ENCODE results near the gene SCUBE2.

The SCUBE2 gene

DNA sequence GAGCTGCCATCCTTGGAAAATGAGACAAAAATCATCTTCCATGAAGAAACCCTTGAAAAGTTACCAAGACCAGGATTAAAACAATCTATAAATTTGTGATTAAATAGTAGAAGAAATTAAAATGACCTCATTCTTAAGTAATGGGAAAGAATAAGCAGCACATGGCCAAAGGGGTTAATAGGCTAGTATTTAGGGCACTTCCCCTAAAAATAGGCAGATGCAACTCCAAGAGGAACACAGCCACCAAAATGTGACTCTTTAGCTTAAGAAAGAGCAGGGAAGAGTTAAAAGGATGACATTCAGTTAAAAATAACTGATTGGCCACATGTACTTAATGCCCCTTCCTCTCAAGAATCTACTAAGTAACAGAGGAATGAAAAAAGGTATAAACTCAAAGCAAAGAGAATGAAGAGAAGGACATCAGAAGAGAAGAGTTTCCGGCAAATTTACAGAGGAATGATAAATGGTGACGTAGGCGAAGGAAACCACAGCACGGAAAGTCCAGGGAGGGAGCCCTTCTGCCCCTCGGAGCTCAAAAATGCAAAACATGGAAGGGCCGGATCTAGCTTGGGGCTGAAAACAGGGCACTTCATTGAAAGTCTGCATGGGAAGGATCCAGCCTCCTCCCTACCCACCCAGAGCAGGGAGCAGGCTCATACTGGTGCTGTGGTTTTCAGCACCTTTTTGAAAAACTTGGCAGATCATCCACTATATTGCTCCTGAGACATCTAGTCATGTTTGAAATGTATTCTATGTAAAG, 17.8 kb downstream of the SCUBE2 start:
- no peak for DNase-seq

DNA sequence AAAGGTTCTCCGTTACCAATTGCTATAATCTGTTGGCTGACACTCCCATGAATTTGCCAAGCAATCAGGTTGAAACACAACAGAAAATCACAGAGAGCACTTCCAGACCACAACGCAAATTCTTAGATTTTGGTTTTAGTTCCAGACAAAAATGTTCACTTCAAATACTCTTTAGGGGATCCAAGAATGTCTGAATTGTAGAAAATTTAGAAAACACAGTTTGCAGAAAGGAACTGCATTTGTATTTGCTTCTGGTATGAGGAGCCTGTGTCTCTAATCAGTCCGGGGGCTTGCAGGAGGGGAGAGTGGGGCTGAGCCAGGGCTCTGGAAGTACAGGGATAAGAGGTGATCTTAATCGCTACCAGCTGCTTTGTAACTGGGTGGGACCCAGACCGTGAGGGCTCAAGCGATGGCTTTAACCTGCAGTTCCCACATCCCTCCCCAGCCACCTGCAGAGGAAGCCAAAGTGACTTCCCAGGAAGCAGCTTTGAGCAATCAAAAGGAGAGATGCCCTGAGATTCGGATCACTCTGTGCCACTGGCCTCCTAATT, 18.7 kb downstream of the SCUBE2 start:
- DNase-seq: no peak

DNA sequence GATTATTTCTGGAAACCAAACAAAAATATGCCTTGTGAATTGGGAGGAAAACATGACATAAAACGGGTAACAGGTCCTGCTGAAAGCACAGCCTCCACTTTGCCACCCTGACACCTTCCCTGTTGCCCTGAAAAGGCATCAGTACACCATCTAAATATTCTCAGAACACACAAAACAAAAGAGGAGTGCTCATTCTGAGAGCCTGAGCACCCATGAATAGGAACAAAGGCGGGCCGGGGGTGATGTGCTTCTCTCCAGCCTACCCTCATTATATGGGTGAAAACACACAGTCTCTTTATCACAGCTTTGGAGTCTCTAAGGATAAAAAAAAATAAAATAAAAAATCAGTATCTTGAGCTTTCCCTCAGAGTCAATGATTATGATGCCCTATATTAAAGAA, 19.7 kb downstream of the SCUBE2 start:
- no peak for DNase-seq

DNA sequence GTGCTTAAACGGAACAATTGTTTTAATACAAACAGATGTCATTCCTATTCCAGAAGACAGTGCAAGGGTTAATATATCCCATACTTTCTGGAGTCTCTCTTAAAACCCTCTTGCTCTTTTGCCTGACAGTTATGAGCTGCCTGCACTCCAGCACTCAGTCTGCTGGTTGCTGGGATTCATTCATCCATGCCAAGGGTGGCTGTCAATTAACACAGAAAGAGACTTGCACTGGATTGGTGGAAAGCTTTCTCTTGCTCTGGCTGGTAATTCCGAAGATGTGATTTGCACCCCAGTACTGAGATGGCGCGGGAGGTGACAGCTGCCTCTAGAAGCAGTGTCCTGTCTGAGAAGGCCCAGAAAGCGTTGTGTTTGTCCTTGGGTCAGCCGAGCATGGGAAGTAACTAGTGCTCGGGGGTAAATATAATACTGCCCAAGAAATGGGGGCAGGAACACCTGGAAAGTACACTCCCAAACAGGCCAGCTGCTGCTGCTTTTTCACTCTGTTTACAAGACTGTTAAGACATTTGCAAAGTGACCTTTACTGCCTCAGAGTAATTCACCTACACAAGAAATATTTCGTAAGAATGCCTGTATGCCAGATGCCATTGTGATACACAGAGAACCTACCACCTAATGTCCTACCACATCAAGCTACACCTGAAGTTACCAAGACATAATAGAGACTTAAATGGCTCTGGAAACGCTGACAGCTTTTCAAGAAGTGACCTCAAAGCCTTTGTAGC, 20.5 kb downstream of the SCUBE2 start:
- DNase-seq: no peak

DNA sequence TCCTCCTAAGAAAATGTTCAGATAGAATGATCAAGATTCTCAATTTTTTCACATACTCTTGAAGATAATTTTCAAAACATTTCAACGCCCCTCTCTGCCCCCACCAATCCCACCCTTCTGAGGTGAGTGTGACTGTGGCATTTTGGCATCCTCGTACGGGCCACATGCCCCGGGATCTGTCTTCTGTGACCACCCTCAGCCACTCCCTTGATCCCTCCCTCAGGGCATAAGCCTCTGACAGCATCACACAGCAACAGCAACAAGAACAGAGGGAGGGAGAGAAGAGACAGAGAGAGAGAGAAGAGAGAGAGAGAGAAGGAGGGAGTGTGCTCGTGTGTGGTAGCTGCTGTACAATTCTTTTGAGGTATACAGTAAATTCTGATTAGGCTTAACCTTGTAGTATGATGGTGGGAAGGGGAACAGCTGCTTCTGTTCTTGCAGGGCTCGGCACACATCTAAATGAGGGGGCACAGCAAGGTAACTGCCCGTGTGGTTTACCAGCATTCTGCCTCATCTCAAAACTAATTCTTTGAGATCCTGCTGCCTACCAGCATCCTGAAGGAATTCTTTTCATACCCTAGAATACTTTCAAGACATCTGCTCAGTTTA, 21.4 kb downstream of the SCUBE2 start:
- no peak for DNase-seq

DNA sequence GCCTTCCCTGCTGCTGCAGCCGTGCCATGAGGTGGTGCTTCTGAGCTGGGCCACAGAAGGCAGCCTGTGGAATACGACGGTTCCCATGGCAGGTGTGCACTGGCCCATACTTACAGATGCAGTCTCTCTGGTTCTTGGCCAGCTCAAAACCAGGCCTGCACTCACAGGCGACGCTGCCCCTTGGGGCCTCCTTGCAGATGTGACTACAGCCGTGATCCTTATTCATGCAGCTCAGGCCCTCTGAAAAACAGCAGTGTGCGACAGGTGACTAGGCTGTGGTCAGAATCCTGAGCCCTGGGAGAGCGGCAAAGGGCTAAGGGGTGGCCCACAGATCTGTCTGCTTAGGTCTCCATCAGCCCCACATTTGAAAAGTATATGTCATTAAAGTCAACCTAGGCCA, 22.1 kb downstream of the SCUBE2 start:
- DNase-seq: no peak

DNA sequence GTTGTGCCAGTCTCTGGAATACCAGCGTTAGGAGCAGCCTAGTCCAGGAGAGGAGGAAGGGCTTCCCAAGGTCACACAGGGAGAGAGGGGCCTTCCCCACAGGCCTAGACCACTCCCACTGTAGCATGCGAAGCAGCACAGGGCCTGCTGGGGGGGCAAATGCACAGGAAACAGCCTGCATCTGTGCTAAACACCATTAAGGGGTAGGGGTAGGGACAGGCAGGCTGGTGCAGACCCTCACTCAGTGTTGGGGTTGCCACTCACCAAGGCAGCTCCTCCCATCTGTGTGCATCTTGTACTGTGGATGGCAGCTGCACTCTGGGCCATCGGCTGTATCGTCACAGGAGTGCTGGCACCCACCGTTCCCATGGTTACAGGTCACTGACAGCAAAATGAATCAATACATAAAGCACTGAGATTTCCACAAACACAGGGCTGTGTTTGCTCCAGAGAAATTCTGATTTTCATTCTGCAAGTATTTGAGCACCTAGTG, 24.9 kb downstream of the SCUBE2 start:
- peak; percentile 39 for DNase-seq

DNA sequence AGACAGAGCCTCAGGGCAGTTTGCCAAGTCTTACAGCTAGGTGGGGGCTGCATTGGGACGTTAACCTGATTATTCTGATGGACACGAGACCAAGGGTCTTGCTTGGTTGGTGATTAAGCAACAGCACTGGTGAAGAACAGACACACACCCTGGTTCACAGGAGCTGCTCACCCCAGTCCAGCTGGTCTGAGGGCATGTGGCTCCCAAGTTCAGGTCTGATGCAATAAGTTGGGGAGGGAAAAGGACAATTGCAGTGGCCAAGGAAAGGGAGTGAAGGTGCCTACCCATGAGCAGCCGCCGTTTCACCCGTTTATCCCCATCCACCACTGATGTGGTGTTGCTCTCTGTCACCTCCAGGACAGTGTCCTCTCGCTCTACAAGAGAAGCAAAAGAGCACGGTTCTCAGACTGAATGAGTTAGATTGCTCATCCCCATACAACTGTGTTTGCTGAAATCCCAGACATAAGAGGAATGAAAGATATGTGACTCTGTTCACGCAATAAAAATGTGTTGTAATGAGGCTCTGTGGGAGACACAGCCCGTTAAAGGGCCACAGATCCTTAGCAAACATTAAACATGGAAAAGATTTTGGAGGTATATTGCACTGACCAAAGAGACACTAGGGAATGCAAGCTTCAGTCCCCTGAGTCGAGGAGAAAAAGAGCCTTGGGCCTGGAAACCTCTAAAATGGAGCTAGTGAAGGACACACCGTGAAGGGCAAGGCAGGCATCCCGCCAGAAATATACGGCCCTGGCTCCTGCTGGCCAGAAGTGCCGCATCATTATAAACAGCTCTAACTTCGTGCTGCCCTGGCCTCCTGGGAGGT, 25.6 kb downstream of the SCUBE2 start:
- DNase-seq: no peak

DNA sequence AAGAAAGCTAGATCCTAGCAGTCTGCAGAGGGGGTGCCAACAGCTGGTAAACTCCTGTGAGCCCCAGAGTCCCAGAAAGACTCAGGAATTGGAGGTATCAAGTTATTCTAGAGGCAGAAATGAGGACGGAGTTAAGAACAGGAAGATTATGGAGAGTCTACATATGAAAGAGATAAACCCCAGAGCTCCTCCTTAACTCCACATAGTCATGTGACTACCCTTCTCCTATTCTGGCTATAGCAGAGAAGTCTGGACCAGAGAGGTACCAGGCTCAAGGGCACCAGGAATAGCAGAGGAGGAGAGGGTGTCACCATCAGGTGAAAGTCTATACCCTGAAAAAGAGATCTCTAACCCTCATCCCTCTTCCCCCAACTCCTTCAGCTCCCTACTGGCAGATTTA, 29.6 kb downstream of the SCUBE2 start:
- DNase-seq: no peak

DNA sequence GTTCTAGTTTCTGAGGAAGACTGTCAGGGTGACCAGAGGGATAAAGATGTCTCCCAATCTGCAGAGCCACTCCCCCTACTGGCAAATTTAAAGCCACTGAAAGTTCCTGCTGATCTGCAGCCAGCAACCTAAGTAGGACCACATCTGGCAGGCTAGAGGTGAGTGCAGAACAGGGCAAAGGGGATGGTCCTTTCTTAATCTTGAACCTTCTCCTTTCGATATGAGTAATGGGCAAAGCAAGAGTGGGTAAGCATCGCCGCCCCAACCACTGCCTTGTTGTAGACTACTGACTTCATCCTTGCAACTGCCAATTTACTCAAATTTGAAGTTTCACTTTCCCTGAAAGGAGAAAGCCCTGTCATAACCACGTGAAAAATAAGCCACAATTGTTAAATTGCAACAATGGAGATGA, 30.7 kb downstream of the SCUBE2 start:
- DNase-seq: no peak

DNA sequence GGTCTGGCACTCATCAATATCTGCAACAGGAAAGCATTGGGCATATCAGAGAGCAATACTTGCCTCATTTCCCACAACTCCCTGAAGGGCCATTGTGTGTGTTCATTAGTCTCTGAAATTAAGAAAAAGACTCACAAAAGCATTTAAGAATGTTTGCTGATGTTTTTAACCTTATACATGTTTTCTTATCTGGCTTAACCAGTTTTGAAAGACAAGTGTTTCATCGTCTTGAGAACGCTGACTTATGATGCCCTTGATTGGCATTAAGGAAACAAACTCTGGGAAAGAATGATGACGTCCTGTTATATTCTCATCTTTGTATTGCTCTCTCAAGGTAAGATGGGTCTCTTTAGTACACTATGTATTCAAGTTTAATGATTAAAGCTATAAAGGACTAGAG, 32.0 kb downstream of the SCUBE2 start:
- no peak for DNase-seq

DNA sequence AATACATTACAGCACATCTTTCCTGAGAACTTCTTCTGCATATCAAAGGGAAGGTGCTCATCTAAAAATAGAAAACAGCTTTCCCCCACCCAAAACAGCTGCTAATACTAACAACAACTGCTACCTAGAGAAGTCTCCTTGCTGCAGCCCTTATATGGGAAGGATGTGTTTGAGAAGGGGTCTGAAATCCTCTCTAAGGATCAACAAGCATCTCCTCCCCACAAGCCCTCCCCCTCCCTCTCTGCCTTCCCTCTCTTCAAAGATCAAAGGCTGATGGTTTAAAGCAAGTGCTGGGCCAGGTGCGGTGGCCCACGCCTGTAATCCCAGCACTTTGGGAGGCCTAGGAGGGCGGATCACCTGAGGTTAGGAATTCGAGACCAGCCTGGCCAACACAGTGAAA, 33.5 kb downstream of the SCUBE2 start:
- DNase-seq: no peak

DNA sequence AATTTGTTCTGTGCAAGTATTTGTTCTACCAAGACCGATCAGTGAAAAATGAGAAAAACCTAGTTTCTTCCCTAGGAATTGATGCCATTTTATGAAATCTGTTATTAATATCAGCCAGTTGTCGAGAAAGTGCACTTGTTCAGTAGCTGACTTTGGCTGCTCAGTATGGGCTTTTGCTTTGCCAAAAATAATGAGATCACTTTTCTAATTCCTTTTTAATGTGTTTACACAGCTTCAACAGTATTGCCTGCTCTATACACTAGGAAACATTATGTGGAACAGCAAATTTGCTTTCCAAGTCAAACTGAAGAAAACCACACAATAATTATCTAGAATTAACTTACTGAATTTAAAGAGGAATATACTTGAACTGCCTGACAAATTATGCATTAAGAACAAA, 34.4 kb downstream of the SCUBE2 start:
- DNase-seq: no peak

DNA sequence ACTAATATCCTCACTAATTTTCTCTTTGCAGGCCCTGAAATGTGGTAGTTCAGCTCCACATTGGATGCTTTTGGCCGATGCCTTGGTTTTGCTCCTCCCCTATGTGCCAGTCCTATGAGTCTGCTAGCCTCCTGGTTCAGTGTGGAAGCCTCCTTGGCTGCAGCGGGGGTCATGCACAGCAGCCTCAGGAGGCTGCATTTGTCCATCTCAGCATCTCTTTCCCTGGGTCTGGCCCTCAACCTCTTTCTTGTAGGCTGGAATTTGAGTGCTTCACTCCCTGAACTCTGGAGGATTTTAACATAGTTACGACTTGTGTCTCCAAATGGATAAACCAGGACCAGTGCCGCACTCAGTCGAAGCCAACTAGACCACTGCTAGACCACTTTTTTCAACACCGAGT, 34.9 kb downstream of the SCUBE2 start:
- DNase-seq: no peak

DNA sequence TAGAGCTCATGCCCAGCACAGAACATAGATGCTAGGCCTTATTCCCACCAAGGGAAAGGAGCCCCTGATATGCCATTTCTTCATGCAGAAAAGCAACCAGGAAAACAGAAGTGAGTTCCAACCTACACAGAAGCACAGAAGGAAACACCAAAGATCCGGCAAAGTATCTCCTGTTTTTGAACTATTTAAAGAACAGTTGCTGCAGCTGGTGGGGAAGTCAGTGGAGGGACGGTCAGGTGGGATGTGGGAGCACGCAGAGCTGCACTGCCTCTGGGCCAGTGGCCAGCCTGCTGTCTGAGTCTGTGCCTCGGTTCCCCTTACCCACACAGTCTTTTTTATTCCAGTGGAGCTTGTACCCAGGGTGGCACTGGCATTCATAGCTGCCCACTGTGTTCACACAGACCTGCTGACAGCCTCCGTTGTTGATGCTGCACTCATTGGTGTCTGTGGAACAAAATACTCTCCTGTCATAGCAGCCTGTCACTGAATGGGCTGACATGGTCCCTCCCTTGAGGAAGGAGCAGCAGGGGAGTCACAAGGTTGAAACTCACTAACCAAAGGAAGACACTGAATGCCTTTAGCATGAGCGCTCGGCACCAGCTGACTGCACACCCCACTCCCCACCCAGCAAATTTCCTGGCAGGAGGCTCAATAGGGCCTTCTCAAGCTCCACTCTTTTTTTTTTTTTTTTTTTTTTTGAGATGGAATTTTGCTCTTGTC, 37.9 kb downstream of the SCUBE2 start:
- no peak for DNase-seq

DNA sequence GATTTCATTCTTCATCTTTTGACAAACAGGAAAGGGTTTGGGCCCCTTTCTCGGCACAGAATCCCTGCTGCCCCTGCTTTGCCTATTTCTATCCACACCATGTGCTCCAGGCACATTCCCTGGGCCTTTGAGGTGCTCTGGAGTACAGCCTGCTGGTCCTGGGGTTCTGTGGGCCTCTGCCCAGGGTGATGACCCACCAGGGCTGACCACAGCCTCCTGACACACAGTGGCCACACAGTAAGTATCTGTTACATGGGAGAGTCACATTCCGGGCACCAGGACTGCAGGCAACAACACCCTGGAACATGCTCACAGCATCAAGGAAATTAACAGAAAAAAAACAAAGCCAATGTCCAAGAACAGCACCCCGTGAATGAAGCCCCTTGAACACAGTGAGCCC, 39.1 kb downstream of the SCUBE2 start:
- DNase-seq: no peak

DNA sequence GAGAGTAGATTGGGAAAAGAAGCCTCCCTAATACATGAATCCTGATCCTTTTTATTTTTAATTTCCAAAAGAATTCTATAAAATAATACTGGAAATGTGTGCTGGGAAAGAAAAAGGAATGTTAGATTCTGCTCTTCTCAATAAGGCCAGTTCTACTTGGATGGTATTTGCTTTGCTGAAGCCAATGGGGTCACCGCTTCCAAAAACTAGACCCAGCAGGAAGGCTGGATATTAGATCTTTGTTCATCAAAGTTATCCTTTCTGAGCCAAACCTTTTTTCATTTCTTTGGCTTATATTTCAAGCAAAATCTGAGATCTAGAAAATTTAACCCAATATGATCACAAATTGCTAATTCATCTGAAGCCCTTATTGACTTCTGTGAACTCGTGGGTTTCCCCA, 41.4 kb downstream of the SCUBE2 start:
- no peak for DNase-seq

DNA sequence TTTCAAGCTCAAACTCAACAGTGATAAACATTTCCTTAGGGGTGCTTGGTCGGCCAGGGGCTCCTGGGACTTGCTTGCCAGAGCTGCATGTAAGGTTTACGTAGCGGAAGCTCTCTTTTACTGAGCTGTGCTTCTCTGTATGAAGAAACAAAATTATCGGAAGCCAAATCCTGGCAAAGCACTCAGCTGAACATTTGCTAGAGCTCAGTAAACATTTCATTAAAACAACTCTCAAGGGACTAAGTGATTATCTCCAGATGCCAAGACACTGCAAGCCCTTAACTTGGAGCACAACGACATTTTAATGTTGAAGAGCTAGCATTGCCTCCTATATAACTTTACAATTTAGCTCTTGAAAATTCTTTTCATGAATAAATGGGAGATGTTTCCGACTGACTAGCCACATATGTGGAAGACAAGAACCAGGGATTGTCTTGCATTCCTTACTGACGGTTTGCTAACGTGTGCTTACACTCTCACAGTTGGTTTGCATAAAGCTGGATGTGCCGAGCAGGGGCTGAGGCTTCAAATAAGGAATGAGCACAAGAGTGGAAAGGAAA, 43.4 kb downstream of the SCUBE2 start:
- DNase-seq: no peak

DNA sequence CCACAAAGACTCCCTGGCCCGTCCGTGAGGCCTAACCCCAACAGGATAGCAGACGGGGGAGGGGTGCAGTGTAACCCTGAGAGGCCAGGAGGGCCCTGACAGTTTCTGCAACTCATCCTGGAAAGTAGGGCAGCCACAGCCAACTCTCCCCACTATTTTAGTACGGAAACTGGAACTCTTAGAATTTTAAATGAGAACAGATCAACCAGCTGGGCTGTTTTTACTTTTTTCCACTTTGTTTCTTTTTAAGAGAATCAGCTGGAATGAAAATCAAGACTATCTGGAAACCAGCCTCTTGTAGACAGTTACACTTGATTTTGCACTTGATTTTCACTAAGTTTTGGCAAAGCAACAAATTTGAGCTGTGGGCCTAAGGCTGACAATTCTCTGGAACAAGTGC, 44.9 kb downstream of the SCUBE2 start:
- DNase-seq: no peak

DNA sequence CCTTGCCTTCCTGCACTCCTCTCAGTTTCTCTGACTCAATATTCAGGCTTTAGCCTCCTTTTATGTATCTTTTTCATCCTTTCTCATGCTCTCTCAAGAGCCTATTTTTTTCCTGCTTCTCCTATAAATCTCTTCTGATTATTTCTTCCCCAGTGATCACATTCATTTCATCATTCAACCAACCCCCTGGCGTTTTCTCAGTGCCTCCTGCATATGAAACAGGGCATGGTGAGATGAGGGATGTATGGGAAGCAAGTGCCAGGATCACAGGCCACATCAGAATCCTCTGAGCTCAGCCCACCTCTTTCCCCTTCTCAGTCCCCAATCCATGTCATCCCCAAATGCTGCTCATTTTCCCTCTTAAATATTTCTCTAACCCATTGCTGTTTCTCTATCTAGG, 48.9 kb downstream of the SCUBE2 start:
- DNase-seq: no peak

DNA sequence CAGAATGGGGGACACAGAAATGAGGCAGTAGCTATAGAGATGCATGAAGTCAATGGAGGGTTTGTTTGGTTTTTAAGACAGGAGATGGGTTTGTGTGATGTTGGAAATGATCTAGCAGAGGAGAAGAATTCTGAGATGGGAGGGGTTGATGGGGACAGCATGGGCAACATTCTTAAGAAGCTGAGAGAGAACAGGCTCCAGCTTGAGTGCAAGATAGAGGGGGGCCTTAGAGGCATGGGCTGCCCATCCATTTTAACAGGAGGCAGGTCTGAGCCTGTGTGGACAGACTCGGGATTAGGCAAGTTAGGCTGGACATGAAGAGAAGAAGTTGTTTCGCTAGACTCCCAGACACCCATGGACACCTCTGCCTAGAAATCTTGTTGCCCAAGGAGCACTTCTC, 49.7 kb downstream of the SCUBE2 start:
- DNase-seq: no peak

DNA sequence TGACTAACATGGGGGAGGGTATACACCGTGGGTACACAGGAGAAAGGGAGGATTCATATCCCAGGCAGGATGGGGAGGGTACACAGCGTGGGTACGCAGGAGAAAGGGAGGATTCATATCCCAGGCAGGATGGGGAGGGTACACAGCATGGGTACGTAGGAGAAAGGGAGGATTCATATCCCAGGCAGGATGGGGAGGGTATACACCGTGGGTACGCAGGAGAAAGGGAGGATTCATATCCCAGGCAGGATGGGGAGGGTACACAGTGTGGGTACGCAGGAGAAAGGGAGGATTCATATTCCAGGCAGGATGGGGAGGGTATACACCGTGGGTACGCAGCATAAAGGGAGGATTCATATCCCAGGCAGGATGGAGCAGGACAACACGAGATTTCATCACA, 51.0 kb downstream of the SCUBE2 start:
- DNase-seq: no peak

Data from SHP77 treated with DMSO at 0.1 percent for 48 hours (cell line).